Urothelium cell line (cell line): Measurements from ENCODE around the gene ESCO1.
"Not testable (repeated sequence)": the region's sequence is repeated elsewhere in the genome, so short reads cannot be mapped to it uniquely, and the experiment has no call there.

ENCODE experiments used
- DNase-seq: peaks from one replicate; pipeline ENCODE4 v3.0.0; 2011; ENCODE audit warnings: low spot score, mixed read lengths
- FAIRE-seq: peaks from 2 replicates; lab custom pipeline; 2011; peaks lifted over from hg19 to GRCh38; lab: Jason Lieb, UNC

Gene ESCO1, protein sequence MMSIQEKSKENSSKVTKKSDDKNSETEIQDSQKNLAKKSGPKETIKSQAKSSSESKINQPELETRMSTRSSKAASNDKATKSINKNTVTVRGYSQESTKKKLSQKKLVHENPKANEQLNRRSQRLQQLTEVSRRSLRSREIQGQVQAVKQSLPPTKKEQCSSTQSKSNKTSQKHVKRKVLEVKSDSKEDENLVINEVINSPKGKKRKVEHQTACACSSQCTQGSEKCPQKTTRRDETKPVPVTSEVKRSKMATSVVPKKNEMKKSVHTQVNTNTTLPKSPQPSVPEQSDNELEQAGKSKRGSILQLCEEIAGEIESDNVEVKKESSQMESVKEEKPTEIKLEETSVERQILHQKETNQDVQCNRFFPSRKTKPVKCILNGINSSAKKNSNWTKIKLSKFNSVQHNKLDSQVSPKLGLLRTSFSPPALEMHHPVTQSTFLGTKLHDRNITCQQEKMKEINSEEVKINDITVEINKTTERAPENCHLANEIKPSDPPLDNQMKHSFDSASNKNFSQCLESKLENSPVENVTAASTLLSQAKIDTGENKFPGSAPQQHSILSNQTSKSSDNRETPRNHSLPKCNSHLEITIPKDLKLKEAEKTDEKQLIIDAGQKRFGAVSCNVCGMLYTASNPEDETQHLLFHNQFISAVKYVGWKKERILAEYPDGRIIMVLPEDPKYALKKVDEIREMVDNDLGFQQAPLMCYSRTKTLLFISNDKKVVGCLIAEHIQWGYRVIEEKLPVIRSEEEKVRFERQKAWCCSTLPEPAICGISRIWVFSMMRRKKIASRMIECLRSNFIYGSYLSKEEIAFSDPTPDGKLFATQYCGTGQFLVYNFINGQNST

DNA sequence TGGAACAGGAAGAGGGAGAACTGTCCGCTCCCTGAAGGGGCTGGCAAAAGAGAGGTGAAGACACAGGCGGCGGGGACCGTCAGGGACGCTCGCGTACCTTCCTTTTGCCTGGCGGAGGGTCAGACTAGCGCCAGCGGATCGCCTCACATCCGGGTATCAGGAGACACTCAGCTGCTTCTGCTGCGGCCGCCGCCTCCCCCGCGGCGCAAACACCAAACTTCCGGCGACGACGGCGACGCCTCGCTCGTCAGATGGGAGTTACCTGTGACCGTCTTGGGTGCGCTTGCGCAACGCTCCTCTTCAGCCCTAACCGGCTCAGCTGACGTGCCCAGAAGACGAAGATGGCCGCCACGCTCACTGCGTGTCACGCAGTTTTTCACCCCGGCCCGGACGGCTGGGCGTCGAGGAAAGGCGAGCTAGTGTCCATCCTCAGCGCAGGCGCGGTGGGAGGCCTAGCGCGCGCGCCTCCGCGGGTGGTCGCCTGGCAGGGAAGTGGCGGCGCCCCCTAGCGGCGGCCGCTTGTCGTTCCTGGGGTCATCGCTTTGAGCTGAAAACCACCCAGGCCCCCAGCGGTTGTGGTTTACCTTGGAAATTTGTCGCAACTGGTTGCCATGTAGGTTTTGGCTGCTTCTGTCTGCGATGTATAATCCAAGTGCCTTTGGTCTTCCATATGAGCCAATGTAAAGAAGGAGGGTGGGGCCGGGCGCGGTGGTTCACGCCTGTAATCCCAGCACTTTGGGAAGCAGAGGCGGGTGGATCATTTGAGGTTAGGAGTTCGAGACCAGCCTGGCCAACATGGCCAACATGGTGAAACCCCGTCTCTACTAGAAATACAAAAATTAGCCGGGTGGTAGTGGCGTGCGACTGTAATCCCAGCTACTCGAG is at the start of gene ESCO1:
Gene ESCO1 (minus strand): TSS at position 179 of the 885 bp plus-strand sequence. CDS start 25,861 bp downstream, outside the sequence.
- DNase-seq, result peak; percentile 98
- FAIRE-seq, result peak; percentile 98

DNA sequence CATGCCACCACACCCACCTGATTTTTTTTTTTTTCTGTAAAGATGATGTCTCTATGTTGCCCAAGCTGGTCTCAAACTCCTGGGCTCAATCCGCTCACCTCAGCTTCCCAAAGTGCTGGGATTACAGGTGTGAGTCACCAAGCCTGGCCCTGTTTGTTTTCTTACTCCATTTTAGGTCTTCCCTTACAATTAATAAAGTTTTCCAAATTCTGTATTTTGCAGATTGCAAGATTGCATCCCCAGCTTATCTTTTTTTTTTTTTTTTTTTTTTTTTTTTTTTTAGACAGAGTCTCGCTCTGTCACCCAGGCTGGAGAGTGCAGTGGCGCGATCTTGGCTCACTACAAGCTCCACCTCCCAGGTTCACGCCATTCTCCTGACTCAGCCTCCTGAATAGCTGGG is 39.9 kb upstream of the ESCO1 start:
- DNase-seq, FAIRE-seq: not testable (repeated sequence)

DNA sequence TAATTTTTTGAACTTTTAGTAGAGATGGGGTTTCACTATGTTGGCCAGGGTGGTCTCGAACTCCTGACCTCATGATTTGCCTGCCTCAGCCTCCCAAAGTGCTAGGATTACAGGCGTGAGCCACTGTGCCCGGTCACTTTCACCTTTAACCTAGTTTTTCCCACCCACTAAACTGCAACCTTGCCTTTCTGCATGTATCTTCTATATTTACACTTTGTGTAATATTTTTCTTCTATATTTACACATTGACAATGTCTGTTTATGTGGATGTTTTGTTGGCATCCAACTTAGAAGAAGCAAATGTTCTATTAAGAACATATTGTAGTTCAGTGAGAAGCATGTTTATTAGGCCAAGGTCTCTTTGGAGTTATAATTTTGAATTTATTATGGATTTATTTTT is 38.3 kb upstream of the ESCO1 start:
- FAIRE-seq (no peak), DNase-seq (no peak)

DNA sequence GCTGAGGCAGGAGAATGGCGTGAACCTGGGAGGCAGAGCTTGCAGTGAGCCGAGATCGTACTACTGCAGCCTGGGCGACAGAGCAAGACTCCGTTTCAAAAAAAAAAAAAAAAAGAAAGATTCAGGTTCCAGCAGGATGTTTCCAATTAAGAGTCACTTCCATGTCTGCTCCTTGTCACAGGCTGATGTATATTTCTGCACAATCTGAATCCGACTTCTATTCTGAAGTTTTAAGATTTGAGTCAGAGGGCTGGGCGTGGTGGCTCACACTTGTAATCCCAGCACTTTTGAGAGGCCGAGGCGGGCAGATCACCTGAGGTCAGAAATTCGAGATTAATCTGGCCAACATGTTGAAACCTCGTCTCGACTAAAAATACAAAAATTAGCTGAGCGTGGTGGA is 36.3 kb upstream of the ESCO1 start:
- no peak for DNase-seq
- FAIRE-seq, result no peak

DNA sequence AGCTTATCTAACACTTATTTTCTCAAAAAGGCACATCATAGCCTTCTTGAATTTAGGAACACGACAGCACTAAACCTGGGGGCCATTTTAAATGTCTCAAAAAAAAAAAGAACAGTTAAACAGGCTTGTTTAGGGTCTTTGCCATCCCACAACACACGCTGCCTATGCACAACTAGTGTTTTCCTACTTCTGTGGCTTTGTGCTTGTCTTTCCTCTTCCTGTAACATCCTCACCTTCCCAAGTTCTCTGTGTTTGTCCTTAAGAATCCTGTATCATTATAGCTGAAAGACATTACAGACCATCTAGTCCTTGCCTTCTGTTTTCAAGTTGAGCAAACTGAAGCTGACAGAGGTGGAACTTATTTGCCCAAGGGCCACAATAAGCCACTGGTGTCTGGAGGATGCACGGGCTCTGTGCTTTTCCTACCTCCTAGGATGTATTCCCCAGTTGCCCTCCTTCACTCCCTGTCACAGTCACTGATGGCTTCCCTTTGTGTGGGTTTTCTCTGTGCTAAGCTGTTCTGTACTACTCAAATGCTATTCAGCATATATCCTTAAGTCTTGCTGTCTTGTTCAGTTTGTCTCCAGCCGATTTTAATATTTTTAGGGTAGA is 34.2 kb upstream of the ESCO1 start:
- FAIRE-seq, result peak; percentile 80
- DNase-seq, result no peak

DNA sequence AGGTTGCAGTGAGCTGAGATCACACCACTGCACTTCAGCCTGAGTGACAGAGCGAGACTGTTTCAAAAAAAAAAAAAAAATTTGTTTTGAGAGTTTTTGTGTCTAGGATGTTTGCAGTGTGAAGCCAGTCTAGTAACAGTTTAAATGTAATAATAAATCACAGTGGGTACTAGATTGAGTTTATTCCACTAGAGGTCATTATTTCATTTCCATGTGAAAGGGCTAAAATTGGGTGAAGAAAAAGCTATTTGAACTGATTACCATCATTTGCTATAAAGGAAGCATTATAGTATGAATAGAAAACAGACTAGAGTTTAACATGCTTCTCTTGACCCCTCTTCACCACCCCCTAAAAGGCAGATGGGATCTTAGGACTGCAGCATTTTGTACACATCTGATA is 31.9 kb upstream of the ESCO1 start:
- no peak for FAIRE-seq
- no peak for DNase-seq

DNA sequence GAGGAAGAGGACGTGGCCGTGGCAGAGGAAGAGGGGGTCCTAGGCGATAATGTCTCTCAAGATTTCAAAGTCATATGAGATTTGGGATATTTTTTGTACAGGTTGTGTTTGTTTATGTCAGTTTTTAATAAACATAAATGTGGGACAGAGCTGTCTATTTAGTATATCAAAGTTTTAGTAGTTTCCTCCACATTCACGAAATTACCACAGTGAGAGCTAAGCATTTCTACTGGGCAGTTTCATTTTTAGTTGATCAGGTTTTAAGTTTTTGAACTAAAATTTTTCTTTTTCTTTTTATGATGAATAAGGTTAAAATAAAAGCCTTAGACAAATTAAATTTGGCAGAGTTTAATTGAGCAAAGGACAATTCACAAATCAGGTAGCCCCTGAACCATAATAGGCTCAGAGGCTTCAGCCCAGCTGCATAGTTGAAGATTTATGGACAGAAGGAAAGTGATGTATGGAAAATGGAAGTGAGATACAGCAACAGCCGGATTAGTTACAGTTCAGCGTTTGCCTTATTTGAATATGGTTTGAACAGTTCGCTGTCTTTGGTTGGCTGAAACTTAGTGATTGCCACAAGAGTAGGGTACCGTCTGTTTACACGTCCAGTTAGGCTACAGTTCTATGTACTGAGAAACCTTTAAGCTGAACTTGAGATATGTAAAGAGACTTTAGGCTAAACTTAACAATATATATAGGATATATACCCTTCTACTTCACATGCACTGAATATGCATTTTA is 28.8 kb upstream of the ESCO1 start:
- no peak for FAIRE-seq

DNA sequence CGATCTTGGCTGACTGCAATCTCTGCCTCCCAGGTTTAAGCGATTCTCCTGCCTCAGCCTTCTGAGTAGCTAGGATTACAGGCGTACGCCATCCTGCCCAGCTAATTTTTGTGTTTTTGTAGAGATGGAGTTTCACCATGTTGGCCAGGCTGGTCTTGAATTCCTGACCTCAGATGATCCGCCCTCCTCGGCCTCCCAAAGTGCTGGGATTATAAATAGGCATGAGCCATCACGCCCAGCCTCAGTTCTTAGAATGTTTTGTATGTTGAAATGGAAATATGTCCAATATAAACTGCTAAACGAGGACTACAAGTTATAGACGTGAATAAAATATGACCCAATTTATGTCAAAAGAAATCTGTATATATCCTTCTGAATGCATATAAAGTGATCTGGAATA is 21.1 kb upstream of the ESCO1 start:
- not testable (repeated sequence) for FAIRE-seq, DNase-seq

More for the DNA sequence above, 28.8 kb upstream of the ESCO1 start:
- no peak for DNase-seq

DNA sequence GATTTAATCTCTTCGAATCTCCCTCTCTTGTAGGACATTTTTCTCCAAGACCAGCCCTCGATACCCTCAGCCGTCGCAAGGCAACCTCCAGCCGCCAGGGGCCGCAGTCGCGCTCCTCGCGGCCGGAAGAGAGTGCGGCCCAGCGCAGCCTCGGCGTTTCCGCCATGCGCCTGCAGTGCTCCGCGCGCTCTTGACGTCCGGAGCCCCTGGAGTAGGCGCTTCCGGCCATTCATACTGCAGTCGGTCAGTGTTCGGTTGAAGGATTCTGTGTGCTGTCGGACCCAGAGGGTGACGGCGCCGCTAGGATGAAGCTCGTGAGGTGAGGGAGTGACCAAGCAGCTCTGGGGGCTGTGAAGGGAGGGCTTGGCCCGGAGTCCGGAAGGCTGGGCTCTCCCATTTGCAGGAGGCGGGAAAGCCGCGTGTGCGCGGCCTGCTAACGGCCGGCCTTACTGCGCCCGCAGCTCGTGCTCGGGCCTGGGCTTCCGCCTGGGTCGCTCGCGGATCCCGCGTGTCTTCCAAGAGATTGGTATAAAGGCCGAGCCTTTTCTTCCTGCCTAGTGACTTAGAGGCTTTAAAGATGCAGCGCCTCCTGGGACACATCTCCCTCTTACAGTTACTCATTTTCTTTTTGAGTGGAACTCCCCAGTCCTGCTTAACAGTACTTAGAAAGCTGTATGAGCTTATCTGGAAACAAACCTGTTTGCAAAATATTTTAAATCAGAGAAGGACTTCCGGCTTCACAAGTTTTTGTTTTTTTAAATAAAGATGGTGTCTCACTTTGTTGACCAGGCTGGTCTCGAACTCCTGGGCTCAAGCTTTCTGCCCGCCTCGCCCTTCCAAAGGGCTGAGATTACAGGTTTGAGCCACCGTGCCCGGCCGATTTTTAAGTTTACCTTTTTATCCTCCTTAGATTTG is 11.9 kb upstream of the ESCO1 start, which contains the start of gene SNRPD1:
Gene SNRPD1 (plus strand): TSS at position 190 of the 915 bp plus-strand sequence. CDS start 116 bp downstream, at position 306.
- peak; percentile 98 for DNase-seq
- FAIRE-seq, result peak; percentile 63

DNA sequence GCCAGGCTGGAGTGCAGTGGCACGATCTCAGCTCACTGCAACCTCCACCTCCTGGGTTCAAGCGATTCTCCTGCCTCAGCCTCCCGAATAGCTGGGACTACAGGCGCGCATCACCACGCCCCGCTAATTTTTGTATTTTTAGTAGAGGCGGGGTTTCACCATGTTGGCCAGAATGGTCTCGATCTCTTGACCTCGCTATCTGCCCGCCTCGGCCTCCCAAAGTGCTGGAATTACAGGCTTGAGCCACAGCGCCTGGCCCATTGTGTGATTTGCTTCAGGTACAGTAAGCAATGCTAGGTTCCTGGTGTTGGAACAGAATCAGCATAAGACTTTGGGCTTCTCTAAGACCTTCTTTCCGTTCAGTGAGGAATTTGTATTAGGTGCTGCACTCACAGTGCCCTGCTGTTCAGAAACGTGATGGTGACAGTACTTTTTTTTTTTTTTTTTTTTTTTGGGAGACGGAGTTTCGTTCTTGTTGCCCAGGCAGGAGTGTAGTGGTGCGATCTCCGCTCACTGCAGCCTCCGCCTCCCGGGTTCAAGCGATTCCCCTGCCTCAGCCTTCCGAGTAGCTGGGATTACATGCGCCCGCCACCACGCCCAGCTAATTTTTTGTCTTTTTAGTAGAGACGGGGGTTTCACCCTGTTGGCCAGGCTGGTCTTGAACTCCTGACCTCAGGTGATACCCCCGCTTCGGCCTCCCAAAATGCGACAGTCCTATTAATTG is 11.1 kb upstream of the ESCO1 start:
- peak; percentile 29 for DNase-seq
- not testable (repeated sequence) for FAIRE-seq

DNA sequence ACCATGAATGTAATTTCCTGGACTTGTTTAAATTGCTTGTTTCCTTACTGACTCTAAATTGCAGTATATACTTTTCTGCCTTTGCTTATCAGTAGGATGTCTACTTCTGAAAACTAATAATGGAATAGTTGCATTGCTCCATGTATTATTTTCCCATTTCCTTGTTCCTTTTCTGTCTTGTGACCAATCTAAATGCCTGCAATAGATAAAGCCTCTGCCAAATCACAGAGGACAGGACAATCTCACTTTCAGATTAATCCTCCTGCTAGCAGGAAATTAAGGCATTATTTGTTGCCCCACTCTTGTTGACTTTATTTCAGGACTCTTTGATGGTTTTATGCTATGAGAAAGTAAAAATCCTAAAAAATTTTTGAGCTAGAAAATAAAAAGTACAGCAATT is 4.7 kb upstream of the ESCO1 start:
- FAIRE-seq, result no peak
- DNase-seq, result no peak

DNA sequence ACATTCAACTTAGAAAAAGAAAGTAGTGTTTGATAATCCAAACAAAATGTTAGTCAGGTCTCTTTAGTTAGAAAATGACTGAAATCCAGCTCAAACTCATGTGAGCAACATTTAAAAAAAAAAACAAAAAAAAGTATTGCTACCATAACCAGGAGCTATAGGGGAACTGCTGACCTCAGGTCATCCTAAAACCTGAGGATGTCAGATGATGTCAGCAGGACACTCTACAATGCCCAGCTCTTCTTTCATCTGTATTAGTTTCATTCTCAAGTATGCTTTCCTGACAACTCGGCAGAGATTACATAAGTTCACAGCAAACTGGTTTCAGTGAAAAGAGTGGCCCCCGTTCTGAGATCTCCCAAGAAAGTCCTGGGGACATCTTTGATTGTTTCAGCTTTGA is 4.2 kb upstream of the ESCO1 start:
- no peak for DNase-seq
- no peak for FAIRE-seq

DNA sequence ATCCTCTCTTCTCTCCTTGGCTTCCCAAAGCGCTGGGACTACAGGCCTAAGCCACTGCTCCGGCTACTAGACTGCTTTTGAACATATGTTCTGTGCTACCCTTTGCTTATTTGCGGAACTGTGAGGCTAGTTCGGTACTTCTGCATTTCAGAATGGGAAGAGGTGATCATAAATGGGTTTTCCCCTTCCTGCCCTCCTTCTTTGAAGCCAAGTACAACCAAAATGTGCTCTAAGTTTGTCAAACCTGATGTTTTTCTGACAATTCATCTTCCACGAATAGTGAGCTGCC is 1.7 kb upstream of the ESCO1 start:
- no peak for DNase-seq
- FAIRE-seq, result no peak

DNA sequence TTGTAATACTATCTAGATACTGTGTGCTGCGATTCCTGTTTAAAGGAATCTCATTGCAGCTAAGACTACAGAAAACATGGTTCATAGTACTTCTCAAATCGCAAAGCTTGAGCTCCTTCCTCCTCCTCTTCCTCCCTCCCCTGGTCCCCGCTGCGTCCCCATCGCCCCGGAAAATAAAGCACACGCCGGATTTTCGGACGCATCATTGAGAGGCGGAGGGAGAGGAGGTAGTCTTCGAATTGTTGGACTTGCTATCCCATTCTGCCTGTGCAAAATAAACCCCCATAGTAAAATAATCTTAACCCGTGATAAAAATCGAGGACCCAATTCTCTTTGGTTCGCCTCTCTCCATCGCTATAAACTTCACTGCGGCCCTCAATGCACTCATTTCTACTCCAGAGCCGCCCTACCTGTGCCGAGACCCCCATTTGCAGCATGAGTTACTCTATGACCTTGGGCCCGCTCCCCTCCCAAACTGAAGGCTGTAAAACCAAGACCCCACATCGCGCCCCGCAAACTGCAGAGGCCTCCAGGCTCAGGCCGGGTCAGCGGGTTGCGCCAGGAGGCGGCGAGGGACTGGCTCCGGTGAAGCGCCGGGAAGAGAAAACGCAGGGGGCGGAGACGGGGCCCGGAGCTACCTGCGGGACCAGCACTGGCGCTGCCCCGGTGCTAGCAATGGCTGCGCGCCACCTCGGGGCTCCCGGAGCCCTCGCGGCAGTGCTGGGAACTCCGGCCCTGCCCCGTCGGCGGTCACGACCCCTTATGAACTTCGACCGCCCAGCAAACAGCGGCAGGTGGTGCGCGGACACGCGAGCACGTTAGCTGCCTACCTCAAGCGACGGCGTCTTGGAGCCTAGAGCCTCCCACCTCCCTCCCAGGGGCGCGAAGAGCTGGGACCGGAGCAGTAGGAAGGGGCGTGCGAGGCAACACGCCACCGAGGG is 649 bp downstream of the ESCO1 start:
- FAIRE-seq (no peak), DNase-seq (peak; percentile 74)

DNA sequence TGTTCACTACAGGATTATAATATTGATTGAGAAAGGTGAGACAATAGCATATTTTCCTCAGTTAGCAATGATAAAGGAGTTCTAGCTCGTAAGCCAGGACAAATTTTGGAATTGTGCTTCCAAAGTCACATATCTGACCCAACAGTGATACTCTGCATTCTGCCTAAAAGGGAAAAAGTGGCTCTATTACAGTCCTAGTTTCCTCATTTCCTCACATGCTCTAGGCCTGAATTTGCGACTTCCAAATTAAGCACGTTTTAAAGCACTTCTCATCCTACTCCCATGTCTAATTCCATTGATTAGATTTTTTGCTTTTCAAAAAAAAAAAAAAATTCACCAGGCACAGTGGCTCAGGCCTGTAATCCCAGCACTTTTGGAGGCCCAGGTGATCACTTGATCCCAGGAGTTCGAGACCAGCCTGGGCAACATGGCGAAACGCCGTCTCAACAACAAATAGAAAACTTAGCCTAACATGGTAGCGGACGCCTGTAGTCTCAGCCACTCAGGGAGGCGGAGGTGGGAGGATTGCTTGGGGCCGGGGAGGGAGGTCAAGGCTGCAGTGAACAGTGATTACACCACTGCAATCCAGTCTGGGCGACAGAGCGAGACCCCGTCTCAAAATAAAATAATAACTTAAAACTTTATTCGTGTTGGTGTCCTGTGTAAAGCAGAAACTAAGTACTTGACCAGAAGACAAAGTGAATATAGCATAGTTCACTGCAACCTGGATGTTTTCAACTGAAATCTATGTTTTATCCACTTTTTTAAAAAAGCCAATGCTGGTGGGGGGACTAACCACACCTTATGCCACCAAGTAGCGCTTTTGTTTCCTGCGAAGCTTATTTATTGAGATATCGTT is 1.5 kb downstream of the ESCO1 start:
- no peak for DNase-seq
- no peak for FAIRE-seq

DNA sequence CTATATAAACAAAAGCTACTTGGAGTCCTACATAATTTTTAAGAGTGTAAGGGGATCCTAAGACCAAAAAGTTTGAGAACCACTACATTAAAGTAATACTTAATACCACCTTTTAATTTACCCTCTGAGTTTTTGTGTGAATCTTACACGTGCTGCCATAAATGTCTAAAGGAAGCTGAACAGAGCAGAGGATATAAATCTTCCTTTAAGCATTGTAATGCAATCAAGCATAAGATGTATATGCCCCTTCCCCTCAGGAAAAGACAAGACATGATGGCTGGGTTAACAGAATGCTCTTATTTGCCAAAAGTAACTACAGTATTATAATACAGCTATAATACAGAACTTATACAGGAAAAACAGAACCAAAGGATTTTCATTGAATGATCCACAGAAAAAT is 2.9 kb downstream of the ESCO1 start:
- FAIRE-seq (no peak), DNase-seq (no peak)
